ENCODE data around the gene PERCC1. TPM values are rescaled to one million over a fixed set of nuclear protein-coding genes. Genes with fewer than 3 reads are reported as not detected.
"Not testable (repeated sequence)": the region's sequence is repeated elsewhere in the genome, so short reads cannot be mapped to it uniquely, and the experiment has no call there.

PERCC1 gene
- total RNA-seq, 1 experiment from 2014 or later = not detected

- DNase-seq (ENCODE audit: low spot score) = no peak
Measured at GRCh38 chr16:1434644-1435592, 4.0 kb downstream of the PERCC1 start.

GRCh38 chr16:1435921-1436697 lies 5.2 kb downstream of the PERCC1 start:
- no peak for DNase-seq (ENCODE audit: low spot score)

GRCh38 chr16:1436731-1437355 lies 6.0 kb downstream of the PERCC1 start:
- DNase-seq (ENCODE audit: low spot score) = no peak

GRCh38 chr16:1437606-1438005 lies 6.7 kb downstream of the PERCC1 start:
- no peak for DNase-seq (ENCODE audit: low spot score)

GRCh38 chr16:1438229-1439057 lies 7.6 kb downstream of the PERCC1 start:
- DNase-seq (ENCODE audit: low spot score) = no peak

GRCh38 chr16:1439058-1439698 lies 8.3 kb downstream of the PERCC1 start:
- DNase-seq (ENCODE audit: low spot score) = no peak

GRCh38 chr16:1439699-1440074 lies 8.8 kb downstream of the PERCC1 start:
- DNase-seq (ENCODE audit: low spot score) = not testable (repeated sequence)

- no peak for DNase-seq (ENCODE audit: low spot score)
Measured at GRCh38 chr16:1441391-1441829, 10.5 kb downstream of the PERCC1 start.

GRCh38 chr16:1442697-1443096 lies 11.8 kb downstream of the PERCC1 start:
- DNase-seq (ENCODE audit: low spot score) = no peak

- no peak for DNase-seq (ENCODE audit: low spot score)
Measured at GRCh38 chr16:1443403-1443973, 12.6 kb downstream of the PERCC1 start.

- DNase-seq (ENCODE audit: low spot score) = no peak
Measured at GRCh38 chr16:1443980-1444729, 13.3 kb downstream of the PERCC1 start, which contains the start of gene CCDC154. Gene CCDC154, minus strand, starts transcription at chr16:1444556. Its CDS starts 234 bp downstream, at chr16:1444322.

GRCh38 chr16:1444730-1445517 lies 14.0 kb downstream of the PERCC1 start:
- DNase-seq (ENCODE audit: low spot score) = no peak

GRCh38 chr16:1445518-1446203 lies 14.8 kb downstream of the PERCC1 start:
- no peak for DNase-seq (ENCODE audit: low spot score)

- DNase-seq (ENCODE audit: low spot score) = no peak
Measured at GRCh38 chr16:1446296-1447080, 15.6 kb downstream of the PERCC1 start.

GRCh38 chr16:1447965-1448364 lies 17.1 kb downstream of the PERCC1 start:
- no peak for DNase-seq (ENCODE audit: low spot score)

GRCh38 chr16:1448536-1449116 lies 17.7 kb downstream of the PERCC1 start:
- DNase-seq (ENCODE audit: low spot score) = no peak

GRCh38 chr16:1449201-1449788 lies 18.4 kb downstream of the PERCC1 start:
- no peak for DNase-seq (ENCODE audit: low spot score)

Measured in A172 (cell line).